ENCODE results near the gene ATPAF2. TPM values are rescaled to one million over a fixed set of nuclear protein-coding genes. Genes with fewer than 3 reads are reported as not detected.

The ATPAF2 gene
- total and polyA plus RNA-seq, 2 experiments from 2014 or later = 17.0 to 21.9 TPM

DNA sequence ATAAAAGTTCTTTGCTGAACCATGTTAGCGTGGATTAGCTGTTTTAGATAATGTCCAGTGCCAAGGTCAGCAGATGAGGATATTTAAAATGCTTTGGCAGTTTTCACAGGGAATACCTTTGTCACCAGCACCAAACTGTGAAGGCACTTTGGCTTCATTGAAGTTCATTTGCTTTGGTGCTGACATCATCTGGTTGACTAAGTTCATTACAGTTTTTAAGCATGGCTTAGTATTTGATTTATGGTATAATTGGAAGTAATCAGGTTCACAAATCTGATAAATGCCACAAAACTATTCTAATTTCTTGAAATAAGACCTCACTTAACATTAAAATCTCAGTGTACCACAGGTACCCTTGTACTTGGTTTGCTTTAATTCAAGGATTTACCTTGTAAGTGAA, 4.5 kb upstream of the ATPAF2 start:
- Histone ChIP-seq H3K4me2 (ENCODE audit: unreplicated experiment) (no peak overlapping the region), H3K9me2 (ENCODE audit: insufficient read depth) (no peaks in the 10 kb centered on the region), H3K4me1 (ENCODE audit: insufficient read depth) (peaks cover 25% of the 10 kb centered on the region), H4K20me1 (ENCODE audit: insufficient read depth) (0 out of 2 replicates have a peak, but pooled peaks cover 6% of the 10 kb centered on the region), H3K79me2 (ENCODE audit: insufficient read depth) (peaks cover 61% of the 10 kb centered on the region), H3K9ac (no peak overlapping the region), H3K27ac (no peak overlapping the region), H3K9me3 (ENCODE audit: low read depth) (no peaks in the 10 kb centered on the region), H3K27me3 (replicated peaks; ENCODE audit: insufficient read depth) (no peaks in the 10 kb centered on the region), H2AFZ (no peak overlapping the region), H3K36me3 (ENCODE audit: low read depth) (peaks cover 6% of the 10 kb centered on the region; the same call in 1 of the 2 replicates), H3F3A (ENCODE audit: insufficient read depth) (peaks cover 15% of the 10 kb centered on the region), H3K4me3 (no peak overlapping the region)
- in situ Hi-C loops (cut with MboI) = loop anchor here (25.0 kb wide), 1 partner anchor 356 kb away; the partner anchor contains the start of gene RAI1
- peak; percentile 55 for DNase-seq
- 52 to 59% methylated on average over 1 of the region's 1 CpG for WGBS, 2 experiments (ENCODE audit: low coverage in 1 of 2, low lambda C conversion rate in 2 of 2, missing lambda C conversion rate in 2 of 2)
- no peak for TF ChIP-seq EZH2phosphoT487 (IDR thresholded peaks at IDR 0.05; ENCODE audit: insufficient read depth, low read depth)
- no peak for TF ChIP-seq EZH2 (IDR thresholded peaks at IDR 0.05; ENCODE audit: insufficient read depth, poor library complexity, severe bottlenecking)

GRCh38 chr17:18042983-18043382, 4.0 kb upstream of the ATPAF2 start:
- peaks cover 6% of the 10 kb centered on the region; the same call in 1 of the 2 replicates for H3K36me3 ChIP-seq (ENCODE audit: low read depth)
- H3K4me2 ChIP-seq (ENCODE audit: unreplicated experiment) = no peak overlapping the region
- in situ Hi-C loops (cut with MboI) = loop anchor here (25.0 kb wide), 1 partner anchor 356 kb away; the partner anchor contains the start of gene RAI1
- TF ChIP-seq EZH2 (IDR thresholded peaks at IDR 0.05; ENCODE audit: insufficient read depth, poor library complexity, severe bottlenecking) = no peak
- no peak for TF ChIP-seq EZH2phosphoT487 (IDR thresholded peaks at IDR 0.05; ENCODE audit: insufficient read depth, low read depth)
- H3K9ac ChIP-seq = no peak overlapping the region
- no peak overlapping the region for H3K4me3 ChIP-seq
- H3K27me3 ChIP-seq (replicated peaks; ENCODE audit: insufficient read depth) = no peaks in the 10 kb centered on the region
- H2AFZ ChIP-seq = no peak overlapping the region
- H3K9me3 ChIP-seq (ENCODE audit: low read depth) = no peaks in the 10 kb centered on the region
- H3K27ac ChIP-seq = no peak overlapping the region
- DNase-seq = no peak
- 82 to 86% methylated on average over 8 of the region's 8 CpGs for WGBS, 2 experiments (ENCODE audit: low coverage in 1 of 2, low lambda C conversion rate in 2 of 2, missing lambda C conversion rate in 2 of 2)
- no peaks in the 10 kb centered on the region for H3K9me2 ChIP-seq (ENCODE audit: insufficient read depth)
- H4K20me1 ChIP-seq (ENCODE audit: insufficient read depth) = 0 out of 2 replicates have a peak, but pooled peaks cover 6% of the 10 kb centered on the region
- H3K4me1 ChIP-seq (ENCODE audit: insufficient read depth) = peaks cover 28% of the 10 kb centered on the region
- peaks cover 67% of the 10 kb centered on the region for H3K79me2 ChIP-seq (ENCODE audit: insufficient read depth)
- H3F3A ChIP-seq (ENCODE audit: insufficient read depth) = peaks cover 15% of the 10 kb centered on the region

- Histone ChIP-seq H4K20me1 (ENCODE audit: insufficient read depth) (0 out of 2 replicates have a peak, but pooled peaks cover 6% of the 10 kb centered on the region), H3K79me2 (ENCODE audit: insufficient read depth) (peaks cover 79% of the 10 kb centered on the region), H3K4me1 (ENCODE audit: insufficient read depth) (peaks cover 31% of the 10 kb centered on the region), H3K27me3 (replicated peaks; ENCODE audit: insufficient read depth) (no peaks in the 10 kb centered on the region), H3K4me3 (peak overlapping the region; percentile 46), H3K9me3 (ENCODE audit: low read depth) (no peaks in the 10 kb centered on the region), H3F3A (ENCODE audit: insufficient read depth) (peaks cover 15% of the 10 kb centered on the region), H2AFZ (no peak overlapping the region), H3K36me3 (ENCODE audit: low read depth) (no peaks in the 10 kb centered on the region; the same call in 1 of the 2 replicates), H3K9ac (peak overlapping the region; percentile 60), H3K27ac (peak overlapping the region; percentile 84), H3K9me2 (ENCODE audit: insufficient read depth) (no peaks in the 10 kb centered on the region), H3K4me2 (ENCODE audit: unreplicated experiment) (peak overlapping the region; percentile 71)
- peak; percentile 95 for DNase-seq
- WGBS, 2 experiments (ENCODE audit: low coverage in 1 of 2, low lambda C conversion rate in 2 of 2, missing lambda C conversion rate in 2 of 2) = 0 to 6% methylated on average over 1 of the region's 1 CpG
- in situ Hi-C loops (cut with MboI) = loop anchor here (25.0 kb wide), 1 partner anchor 354 kb away; the partner anchor contains the start of gene RAI1
- no peak for TF ChIP-seq EZH2phosphoT487 (IDR thresholded peaks at IDR 0.05; ENCODE audit: insufficient read depth, low read depth)
- TF ChIP-seq EZH2 (IDR thresholded peaks at IDR 0.05; ENCODE audit: insufficient read depth, poor library complexity, severe bottlenecking) = no peak
Observed at GRCh38 chr17:18041776-18042175, 2.8 kb upstream of the ATPAF2 start.

DNA sequence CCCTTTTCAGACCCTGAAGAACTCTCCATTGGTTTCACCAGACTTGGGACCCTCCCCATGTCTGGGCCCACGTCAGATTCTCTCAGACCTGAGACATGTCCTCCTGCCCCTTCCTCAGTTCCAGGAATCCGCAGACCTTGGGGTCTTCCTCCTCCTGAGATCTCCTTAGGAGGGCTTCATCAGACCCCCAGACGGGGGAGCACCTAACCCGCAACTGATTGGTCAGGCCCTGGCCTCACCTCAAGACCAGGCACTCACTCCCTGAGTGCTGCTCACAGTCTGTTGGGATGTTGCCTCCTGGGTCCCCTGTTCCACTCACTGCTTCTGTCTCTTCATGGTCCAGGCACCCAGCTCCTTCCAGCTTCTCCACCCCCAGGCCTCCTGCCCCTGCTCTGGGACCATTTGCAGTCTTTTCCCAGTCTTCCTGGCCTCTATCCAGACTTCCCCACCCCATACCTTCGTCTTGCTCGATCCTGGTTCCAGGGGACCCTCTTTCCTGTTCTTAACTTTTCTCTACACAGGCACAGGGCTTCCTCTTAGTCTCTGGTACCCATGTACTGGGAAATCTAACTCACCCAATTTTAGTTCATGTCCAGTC, 1.4 kb upstream of the ATPAF2 start:
- Histone ChIP-seq H3F3A (ENCODE audit: insufficient read depth) (peaks cover 15% of the 10 kb centered on the region), H3K79me2 (ENCODE audit: insufficient read depth) (peaks cover 88% of the 10 kb centered on the region), H3K27me3 (replicated peaks; ENCODE audit: insufficient read depth) (no peaks in the 10 kb centered on the region), H3K27ac (no peak overlapping the region), H3K4me1 (ENCODE audit: insufficient read depth) (peaks cover 31% of the 10 kb centered on the region), H4K20me1 (ENCODE audit: insufficient read depth) (0 out of 2 replicates have a peak, but pooled peaks cover 6% of the 10 kb centered on the region), H3K4me2 (ENCODE audit: unreplicated experiment) (peak overlapping the region; percentile 97), H3K4me3 (peak overlapping the region; percentile 86), H3K9me2 (ENCODE audit: insufficient read depth) (no peaks in the 10 kb centered on the region), H3K9ac (peak overlapping the region; percentile 89), H3K36me3 (ENCODE audit: low read depth) (no peaks in the 10 kb centered on the region), H2AFZ (peak overlapping the region; percentile 78), H3K9me3 (ENCODE audit: low read depth) (no peaks in the 10 kb centered on the region)
- no peak for TF ChIP-seq EZH2phosphoT487 (IDR thresholded peaks at IDR 0.05; ENCODE audit: insufficient read depth, low read depth)
- no peak for TF ChIP-seq EZH2 (IDR thresholded peaks at IDR 0.05; ENCODE audit: insufficient read depth, poor library complexity, severe bottlenecking)
- peak; percentile 35 for DNase-seq
- in situ Hi-C loops (cut with MboI) = loop anchor here (25.0 kb wide), 1 partner anchor 353 kb away; the partner anchor contains the start of gene RAI1
- WGBS, 2 experiments (ENCODE audit: low coverage in 1 of 2, low lambda C conversion rate in 2 of 2, missing lambda C conversion rate in 2 of 2) = 3 to 9% methylated on average over 6 of the region's 6 CpGs

Measured in GM23248 (cell line).